Colon (tissue), 2 donors: ENCODE results near the gene RAB31.

Experiments
- FAIRE-seq: peaks from 2 replicates; lab custom pipeline; 2012; peaks lifted over from hg19 to GRCh38; lab: Jason Lieb, UNC
- donor health status: control.
- donor health status: control.

RAB31 gene

GRCh38 chr18:9822587-9823185, 114.6 kb downstream of the RAB31 start:
- FAIRE-seq = no peak

GRCh38 chr18:9823805-9824473, 115.8 kb downstream of the RAB31 start:
- FAIRE-seq = no peak

- FAIRE-seq = no peak
These were observed 116.4 kb downstream of the RAB31 start for GRCh38 chr18:9824474-9824832.

- FAIRE-seq = no peak
These were observed 116.9 kb downstream of the RAB31 start for GRCh38 chr18:9824952-9825371.

- no peak for FAIRE-seq
These were observed 117.5 kb downstream of the RAB31 start for GRCh38 chr18:9825571-9826073.

- FAIRE-seq = no peak
These were observed 118.6 kb downstream of the RAB31 start for GRCh38 chr18:9826685-9827084.

DNA sequence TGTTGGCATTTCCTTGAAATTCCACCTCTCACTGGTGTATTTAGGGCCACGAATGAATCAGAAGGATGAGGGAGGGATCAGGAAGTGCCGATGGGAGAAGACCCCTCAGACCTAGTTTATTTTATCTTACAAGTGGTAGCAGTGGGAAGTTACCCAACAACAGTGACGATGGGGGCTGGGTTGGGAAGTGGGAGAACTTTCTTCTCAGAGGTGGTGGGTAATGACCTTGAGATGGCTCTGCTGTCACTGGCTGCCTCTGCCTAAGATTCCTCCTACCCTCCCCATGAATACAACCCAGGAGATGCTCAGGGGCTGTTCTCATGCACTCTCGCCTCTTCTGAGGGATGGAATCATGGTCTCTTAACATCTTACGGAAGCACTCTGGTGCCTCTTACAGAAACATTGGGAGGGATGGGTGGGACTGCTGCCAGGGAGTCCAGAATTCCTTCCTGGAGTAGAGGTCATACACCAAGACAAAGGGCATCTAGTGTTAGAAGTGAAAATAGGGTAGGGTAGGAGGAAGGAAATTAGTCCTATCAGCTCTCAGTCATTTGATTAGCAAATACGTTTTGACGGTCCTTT, 119.2 kb downstream of the RAB31 start:
- no peak for FAIRE-seq

GRCh38 chr18:9827793-9828505, 119.8 kb downstream of the RAB31 start:
- FAIRE-seq = no peak

- FAIRE-seq = no peak
These were observed 120.7 kb downstream of the RAB31 start for GRCh38 chr18:9828506-9829396.

- no peak for FAIRE-seq
These were observed 121.3 kb downstream of the RAB31 start for GRCh38 chr18:9829397-9829712.

DNA sequence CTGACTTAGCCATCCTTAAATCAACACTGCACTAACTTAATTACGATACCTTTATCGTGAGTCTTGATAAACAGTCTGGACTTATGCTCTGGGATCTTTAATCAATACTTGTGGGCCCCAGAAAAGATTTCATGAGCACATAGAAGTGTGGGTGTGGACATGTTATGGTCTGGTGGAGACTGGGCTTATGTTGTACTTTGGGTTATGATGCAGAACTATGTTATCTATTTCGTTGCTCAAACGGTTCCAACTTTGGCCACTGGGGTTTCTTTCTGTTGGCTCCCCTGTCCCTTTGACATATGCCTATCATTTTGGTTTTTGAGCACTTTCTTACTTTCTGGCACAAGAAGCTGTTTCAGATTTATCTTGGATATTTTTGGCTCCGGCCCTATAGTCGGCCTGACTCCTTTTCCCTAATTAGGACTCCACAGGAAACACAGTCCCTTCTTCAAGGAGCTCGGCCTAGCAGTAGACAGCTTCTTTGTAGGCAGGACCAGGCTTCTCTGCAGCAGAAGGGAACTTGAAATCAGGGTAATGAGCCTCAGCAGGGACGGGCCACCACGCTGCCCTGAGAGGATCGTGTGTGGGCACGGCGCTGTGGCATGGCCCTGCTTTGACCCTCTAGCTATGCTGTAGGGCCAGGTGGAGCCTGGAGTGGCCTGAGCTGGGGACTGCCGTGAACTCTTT, 123.1 kb downstream of the RAB31 start:
- no peak for FAIRE-seq

DNA sequence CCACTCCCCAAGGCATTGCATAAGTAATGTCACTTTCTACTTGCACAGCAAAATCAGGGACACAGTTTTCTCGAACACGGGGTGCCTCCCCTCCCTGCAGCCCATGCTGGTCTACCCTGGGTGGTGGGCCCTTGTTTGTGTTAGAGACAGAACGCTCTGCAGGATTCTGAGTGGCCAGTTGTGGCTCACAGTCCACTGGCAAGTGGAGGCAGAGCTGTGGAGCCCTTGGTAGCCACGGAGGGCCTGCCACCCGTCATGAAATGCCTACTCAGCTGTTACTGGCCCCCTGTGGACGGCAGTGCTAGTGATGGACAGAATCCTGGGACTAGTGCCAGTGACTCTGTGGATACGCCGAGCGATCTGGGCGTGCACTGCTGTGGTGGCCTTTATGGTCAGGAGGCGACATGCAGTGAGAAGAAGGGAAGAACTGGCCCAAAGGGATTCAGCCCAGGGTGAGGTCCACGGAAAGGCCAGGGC, 123.7 kb downstream of the RAB31 start:
- no peak for FAIRE-seq

- FAIRE-seq = no peak
These were observed 124.8 kb downstream of the RAB31 start for GRCh38 chr18:9832871-9833270.

- FAIRE-seq = no peak
These were observed 126.5 kb downstream of the RAB31 start for GRCh38 chr18:9834551-9834950.

DNA sequence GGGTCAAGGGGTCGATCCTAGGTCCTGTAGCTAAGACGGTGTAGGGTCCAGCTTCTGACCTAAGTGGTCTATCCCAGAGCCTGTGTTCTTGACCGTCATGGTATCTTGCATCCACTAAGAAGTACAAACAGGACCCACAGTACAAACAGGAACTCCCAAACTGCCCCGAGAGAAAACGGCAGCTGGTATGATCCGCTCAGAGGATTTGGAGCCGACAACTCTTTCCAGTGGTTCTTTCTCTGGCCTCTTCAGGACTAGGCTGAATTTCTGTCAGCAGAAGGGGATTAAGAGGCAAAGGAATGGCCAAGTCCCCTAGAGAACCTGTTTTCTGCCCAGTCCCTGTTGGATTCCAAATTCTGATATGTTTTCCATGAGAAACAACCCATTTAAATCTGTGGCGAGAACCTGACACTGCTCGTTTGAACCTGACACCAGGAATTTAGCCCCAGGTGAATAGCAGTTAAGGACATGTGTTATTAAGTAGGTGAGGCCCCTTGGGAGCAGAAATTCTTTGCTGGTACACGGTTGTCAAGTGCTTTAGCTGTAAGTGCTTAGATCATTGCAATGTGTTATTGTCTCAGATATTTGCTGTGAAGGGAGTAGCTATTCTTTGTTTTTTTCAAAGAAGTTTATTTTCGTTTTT, 127.1 kb downstream of the RAB31 start:
- no peak for FAIRE-seq

DNA sequence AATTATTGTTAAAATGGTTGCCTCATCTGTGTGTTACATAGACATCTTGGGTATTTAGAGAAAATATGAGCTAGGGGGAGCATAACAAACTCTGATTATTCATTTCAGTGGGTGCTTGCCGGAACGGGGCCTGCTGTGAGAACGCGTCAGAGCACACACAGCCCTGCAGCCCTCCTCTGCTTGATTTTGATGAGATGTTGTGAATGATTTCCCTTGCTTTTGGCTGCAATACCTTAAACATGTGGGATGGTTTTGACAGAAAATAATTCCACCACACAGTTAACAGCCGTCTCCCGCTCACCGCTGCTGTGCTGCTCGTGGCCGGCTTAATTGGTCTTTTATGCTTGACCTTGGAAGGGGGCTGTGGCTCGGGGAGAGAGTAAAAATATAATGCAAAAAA, 127.7 kb downstream of the RAB31 start:
- FAIRE-seq = no peak

GRCh38 chr18:9838144-9838877, 130.2 kb downstream of the RAB31 start:
- FAIRE-seq = no peak

- FAIRE-seq = no peak
These were observed 131.1 kb downstream of the RAB31 start for GRCh38 chr18:9839211-9839610.

DNA sequence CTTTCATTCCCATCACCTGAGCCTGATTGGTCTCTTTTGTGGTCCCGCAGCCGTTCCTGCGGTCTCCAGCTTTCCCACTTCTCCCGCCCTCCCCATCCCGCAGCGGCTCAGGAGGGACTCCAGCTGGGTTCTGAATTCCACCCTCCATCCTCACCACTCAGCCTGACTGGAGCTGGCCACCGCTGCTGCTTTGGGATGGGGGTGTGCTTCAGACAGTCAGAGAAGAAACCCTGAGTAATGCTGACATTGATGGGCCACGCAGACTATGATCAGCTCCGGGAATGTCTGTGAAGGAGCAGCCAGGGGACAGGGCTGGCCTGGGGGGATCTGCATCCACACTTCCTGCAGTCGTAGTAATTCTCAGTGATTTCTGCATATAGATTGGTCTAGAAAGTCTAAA, 131.8 kb downstream of the RAB31 start:
- FAIRE-seq = no peak

- no peak for FAIRE-seq
These were observed 133.7 kb downstream of the RAB31 start for GRCh38 chr18:9841752-9842151.
